ENCODE data around the gene RNASE7. TPM values are rescaled to one million over a fixed set of nuclear protein-coding genes. Genes with fewer than 3 reads are reported as not detected.

RNASE7 gene, protein sequence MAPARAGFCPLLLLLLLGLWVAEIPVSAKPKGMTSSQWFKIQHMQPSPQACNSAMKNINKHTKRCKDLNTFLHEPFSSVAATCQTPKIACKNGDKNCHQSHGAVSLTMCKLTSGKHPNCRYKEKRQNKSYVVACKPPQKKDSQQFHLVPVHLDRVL
- not detected for polyA plus RNA-seq (2012; ENCODE audit: insufficient read depth, insufficient read length, low read depth)

DNA sequence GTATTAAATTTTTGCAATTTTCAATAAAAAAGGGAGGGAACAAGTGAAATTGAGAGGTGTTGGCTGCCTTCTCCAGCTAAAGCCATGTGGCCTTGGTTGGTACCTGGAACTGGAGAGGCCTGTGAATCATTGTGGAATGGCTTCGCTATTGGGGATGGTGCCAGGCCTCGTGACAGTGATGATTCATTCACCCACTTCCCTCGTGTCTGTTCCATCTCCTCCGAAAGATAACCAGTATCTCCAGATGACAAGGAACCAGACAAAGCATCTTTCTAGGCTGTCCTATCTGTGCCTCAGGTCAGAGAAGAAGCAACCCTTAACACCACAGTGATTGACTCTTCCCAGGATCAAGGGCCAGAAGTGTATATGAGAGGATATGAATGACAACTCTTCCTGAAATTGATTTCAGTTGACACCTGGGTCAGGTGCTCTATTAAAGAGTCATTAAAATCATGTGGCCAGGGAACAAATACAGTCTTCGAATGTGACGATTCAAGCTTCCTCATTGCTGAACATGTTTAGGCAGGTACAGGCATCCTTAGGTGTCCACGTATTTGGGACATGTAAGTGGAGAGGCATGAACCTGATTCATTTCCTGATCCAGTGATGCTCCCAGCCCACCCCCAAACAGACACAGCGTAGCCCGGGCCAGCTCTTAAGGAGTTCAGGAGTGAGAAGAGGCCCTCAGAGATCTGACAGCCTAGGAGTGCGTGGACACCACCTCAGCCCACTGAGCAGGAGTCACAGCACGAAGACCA lies at the start of gene RNASE7:
RNASE7 (plus strand) TSS at position 687 of the 758 bp plus-strand sequence. CDS start 631 bp downstream, outside the sequence.
- H3K9me3 ChIP-seq, result no peaks in the 10 kb centered on the region
- H3K4me1 ChIP-seq, result peaks cover 32% of the 10 kb centered on the region
- no peak for DNase-seq
- no peaks in the 10 kb centered on the region for H3K36me3 ChIP-seq
- H3K27me3 ChIP-seq, result no peaks in the 10 kb centered on the region
- TF ChIP-seq CTCF (IDR thresholded peaks at IDR 0.05; ENCODE audit: low read depth, low read length), result no peak
- no peak within 1 kb of the TSS for H3K4me3 ChIP-seq (ENCODE audit: low read depth, low read length)

DNA sequence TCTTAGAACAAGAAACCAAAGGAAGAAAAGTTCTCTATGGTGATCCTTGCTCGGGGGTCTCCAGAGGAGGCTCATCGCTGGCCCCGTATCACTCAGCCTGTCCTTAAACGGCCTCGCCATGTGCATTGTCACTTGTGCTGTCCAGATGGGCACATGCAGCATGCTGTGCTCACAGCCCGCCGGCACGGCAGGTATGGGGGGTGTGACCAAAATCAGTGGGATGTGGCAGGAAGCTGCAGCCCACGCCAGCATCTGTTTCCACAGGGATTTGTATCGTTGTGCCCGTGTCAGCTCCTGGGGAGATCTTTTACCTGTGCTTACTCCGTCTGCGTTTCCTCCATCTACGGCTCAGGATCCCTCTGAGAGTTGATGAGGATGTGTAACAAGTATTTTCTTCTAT lies 45.6 kb upstream of the RNASE7 start:
- H3K4me3 ChIP-seq (ENCODE audit: low read depth, low read length), result no peak overlapping the region
- peaks cover 40% of the 10 kb centered on the region for H3K36me3 ChIP-seq
- no peaks in the 10 kb centered on the region for H3K9me3 ChIP-seq
- H3K4me1 ChIP-seq, result peaks cover 5% of the 10 kb centered on the region
- no peak for DNase-seq
- H3K27me3 ChIP-seq, result no peaks in the 10 kb centered on the region
- TF ChIP-seq CTCF (IDR thresholded peaks at IDR 0.05; ENCODE audit: low read depth, low read length), result no peak

- Histone ChIP-seq H3K9me3 (no peaks in the 10 kb centered on the region), H3K36me3 (peaks cover 34% of the 10 kb centered on the region), H3K27me3 (no peaks in the 10 kb centered on the region), H3K4me3 (ENCODE audit: low read depth, low read length) (no peak overlapping the region), H3K4me1 (peaks cover 5% of the 10 kb centered on the region)
- no peak for TF ChIP-seq CTCF (IDR thresholded peaks at IDR 0.05; ENCODE audit: low read depth, low read length)
- DNase-seq, result no peak
These were observed 45.0 kb upstream of the RNASE7 start for GRCh38 chr14:20997115-20997514.

- Histone ChIP-seq H3K4me3 (ENCODE audit: low read depth, low read length) (no peak overlapping the region), H3K36me3 (peaks cover 30% of the 10 kb centered on the region), H3K4me1 (peaks cover 5% of the 10 kb centered on the region), H3K27me3 (no peaks in the 10 kb centered on the region), H3K9me3 (no peaks in the 10 kb centered on the region)
- TF ChIP-seq CTCF (IDR thresholded peaks at IDR 0.05; ENCODE audit: low read depth, low read length), result no peak
- no peak for DNase-seq
These were observed 44.6 kb upstream of the RNASE7 start for GRCh38 chr14:20997564-20997963.

DNA sequence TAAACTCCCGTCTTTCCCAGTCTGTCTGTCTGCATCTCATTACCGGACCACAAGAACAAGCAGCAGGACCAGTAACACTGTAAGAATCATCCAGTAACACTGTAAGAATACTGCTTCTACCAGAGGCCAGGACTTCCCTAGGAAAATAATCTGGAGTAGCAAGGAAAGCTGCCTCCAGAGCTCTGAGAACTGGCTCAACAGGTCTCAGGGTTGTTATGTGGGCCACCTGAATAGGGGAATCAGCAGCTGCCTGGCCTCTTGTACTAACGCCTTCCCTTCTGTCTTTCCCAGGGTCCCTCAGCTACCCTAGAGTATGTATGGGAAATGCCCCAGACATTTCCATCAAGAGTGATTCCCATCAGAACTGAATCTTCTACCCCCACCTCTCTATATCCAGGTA lies 44.0 kb upstream of the RNASE7 start:
- Histone ChIP-seq H3K27me3 (no peaks in the 10 kb centered on the region), H3K36me3 (peaks cover 24% of the 10 kb centered on the region), H3K4me1 (peaks cover 11% of the 10 kb centered on the region), H3K4me3 (ENCODE audit: low read depth, low read length) (no peak overlapping the region), H3K9me3 (no peaks in the 10 kb centered on the region)
- DNase-seq, result no peak
- TF ChIP-seq CTCF (IDR thresholded peaks at IDR 0.05; ENCODE audit: low read depth, low read length), result no peak
